GM18511 (cell line): ENCODE data around the gene MT1HL1.
"Not testable (repeated sequence)": the region's sequence is repeated elsewhere in the genome, so short reads cannot be mapped to it uniquely, and the experiment has no call there.

Experiments used
- ATAC-seq: cut with Tn5 transposase; IDR thresholded peaks from one replicate; pipeline ENCODE4 v1.9.1; 2021; ENCODE audit warnings: mild to moderate bottlenecking, moderate library complexity; ENCODE audit not compliant: unreplicated experiment

The MT1HL1 gene

DNA sequence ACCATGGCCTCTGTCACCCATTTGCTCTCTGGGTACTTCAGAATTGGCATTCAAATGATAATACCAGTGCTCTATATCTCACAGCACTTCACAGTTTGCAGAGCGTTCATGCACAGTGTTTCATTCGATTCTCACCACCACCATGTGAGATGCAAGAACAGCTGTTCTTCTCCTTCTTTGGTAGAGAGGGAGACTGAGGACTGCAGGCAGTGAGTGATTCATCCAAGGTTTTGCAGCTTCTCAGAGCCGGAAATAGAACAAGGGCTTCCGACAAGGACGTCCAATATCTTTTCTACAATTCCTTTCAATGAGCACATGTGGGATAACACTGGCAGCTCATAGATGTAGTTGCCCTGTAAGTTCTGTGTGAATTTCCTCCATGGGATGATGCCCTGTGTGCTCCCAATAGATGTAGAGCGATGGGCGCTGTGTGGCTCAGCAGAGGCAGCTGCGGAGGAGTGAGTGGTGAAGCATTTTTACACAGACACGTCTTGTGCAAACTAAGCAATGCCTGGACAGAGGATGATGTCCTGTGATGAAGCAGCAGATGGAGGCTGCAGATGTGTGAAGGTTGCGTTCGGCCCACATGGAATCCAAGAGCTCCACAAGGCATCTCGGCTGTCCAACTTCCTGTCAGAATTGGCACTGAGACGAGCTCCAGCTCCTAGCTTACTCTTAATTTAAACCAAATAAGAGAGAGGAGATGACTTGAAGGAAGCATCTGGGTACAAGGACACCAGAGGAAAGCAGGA is 24.9 kb downstream of the MT1HL1 start:
- no peak for ATAC-seq

DNA sequence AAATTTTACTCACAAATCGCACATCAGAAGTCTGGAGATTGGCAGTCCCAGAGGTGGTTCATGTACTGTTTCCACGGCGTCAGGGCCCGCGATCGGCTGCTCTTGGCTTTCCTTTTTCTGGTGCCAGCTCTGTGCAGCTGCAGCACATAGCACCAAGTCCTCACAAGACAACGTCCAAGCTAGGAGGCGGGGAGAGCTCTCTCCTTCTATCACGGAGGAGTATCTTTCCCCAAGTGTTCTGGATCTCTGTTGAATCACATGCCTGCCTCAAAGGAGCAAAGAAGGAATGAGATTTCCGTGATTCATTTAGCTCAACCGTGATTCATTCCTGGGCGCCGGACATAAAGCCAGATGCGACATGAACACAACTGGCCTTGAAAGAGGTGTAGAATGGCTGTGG is 25.5 kb downstream of the MT1HL1 start:
- ATAC-seq, result no peak

DNA sequence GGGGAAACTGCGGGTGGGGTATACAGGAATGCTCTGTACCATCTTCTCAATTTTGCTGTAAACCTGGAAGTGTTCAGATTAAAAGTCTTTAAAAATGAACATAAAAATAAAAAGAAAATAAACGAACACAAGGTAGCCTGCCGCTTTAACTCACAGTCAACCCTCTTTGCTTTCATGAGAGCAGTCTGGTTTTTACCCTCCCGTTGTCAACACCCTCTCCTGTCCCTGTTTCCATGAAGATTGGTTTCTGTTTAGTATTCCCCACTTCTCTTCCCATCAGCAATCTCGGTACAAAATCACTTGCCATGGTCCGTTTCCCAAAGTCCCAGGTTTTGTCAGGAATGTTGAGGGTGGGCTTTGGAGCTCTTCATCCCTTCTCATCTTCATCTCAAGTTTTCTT is 28.8 kb downstream of the MT1HL1 start:
- no peak for ATAC-seq

DNA sequence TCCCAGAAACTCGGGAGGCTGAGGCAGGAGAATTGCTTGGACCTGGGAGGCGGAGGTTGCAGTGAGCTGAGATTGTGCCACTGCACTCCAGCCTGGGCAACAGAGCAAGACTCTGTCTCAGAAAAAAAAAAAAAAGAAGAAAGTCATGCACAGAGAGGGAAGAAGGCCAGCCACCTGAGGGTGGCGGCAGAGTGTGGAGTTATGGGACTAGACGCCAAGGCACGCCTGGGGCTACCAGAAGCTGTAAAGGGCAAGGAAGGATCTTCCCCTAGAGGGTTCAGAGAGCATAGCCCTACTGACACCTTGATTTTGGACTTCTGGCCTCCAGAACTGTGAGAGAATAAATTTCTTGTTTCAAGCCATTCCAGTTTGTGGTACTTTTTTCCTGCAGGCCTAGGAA is 30.2 kb downstream of the MT1HL1 start:
- not testable (repeated sequence) for ATAC-seq

DNA sequence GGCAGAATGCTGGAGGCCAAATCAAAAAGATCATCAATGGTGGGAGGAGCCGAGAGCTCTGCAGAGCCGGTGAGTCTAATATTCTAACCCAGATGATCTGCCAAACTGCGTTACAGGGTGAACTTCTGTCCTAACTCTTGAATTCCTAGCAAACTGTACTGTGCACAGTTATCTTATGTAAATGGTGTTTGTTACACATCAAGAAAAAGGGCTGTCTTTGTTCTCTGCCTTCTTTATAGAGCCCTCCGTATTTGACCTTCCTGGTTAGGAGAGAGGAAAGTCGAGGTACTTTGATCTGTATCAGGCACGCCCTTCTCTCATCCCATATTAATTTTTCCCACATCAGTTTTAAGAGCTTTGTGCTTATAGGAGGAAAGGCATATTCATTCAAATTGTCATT is 37.6 kb downstream of the MT1HL1 start:
- ATAC-seq, result no peak

DNA sequence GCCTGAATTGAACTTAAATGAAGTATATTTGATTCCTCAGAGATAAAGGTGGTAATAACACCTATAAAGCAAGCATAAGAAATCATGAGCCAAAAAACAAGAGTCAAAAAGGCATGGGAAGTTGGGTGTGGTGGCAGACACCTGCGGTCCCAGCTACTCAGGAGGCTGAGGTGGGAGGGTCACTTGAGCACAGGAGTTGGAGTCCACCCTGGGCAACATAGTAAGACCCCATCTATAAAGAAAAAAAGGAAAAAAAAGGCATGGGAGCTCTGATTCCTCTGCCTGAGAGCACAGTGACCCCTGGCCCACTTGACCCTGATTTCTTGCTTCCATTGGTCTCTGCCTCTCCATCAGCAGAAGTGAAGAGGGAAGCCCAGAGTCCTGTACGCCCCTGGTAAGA is 40.3 kb downstream of the MT1HL1 start:
- ATAC-seq, result no peak

DNA sequence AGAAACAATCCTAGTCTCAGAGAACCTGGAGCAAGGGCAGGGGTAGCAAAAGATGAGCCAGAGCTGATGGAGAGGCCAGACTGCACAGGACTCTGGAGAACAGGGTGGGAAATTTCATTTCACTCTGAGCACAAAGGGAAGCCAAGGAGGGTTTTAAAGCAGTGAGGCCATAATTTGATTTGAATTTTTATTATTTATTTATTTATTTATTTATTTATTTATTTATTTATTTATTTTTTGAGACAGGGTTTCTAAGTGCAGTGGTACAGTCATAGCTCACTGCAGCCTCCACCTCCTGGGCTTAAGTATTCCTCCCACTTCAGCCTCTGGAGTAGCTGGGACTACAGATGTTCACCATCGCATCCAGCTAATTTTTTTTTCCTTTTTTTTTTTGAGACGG is 45.1 kb downstream of the MT1HL1 start:
- ATAC-seq, result no peak

DNA sequence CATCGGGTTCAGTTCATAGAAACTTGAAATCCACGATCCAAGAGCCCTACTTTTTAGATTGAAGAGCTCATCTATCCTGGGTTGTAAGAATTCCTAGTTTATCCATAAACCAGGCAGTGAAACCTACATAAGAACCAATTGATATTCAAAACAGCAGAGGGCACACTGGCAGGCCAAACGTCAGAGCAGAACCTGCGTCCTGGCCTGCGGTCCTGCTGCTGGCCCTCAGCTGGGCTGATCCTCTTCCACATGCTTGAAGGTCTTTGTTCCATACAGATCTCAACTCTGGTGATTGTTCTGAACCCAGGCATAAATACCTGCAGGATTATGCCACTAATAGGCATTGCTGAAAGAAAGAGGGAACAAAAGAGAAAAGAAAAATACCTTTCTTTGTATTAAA is 47.0 kb downstream of the MT1HL1 start:
- no peak for ATAC-seq
